ENCODE data around the gene XG.

GRCh38 chrX:2840961-2841360 lies 89.1 kb downstream of the XG start:
- TF ChIP-seq CTCF (conservative IDR thresholded peaks at IDR 0.05; ENCODE audit: low read depth, low read length), result no peak
- no peak for TF ChIP-seq RFX5 (IDR thresholded peaks at IDR 0.05; ENCODE audit: low read depth, low read length)
- no peak for TF ChIP-seq CHD1 (IDR thresholded peaks at IDR 0.05; ENCODE audit: low read depth, low read length)
- no peak for TF ChIP-seq USF2 (IDR thresholded peaks at IDR 0.05; ENCODE audit: low read depth, low read length)
- TF ChIP-seq MXI1 (IDR thresholded peaks at IDR 0.05; ENCODE audit: borderline replicate concordance, low read depth, low read length), result no peak
- TF ChIP-seq POLR2A (IDR thresholded peaks at IDR 0.05; ENCODE audit: low read depth, low read length), result no peak
- no peak for TF ChIP-seq RCOR1 (IDR thresholded peaks at IDR 0.05; ENCODE audit: insufficient replicate concordance, low read length)
- TF ChIP-seq BHLHE40 (IDR thresholded peaks at IDR 0.05; ENCODE audit: low read depth, low read length), result no peak
- TF ChIP-seq MAFK (IDR thresholded peaks at IDR 0.05; ENCODE audit: low read depth, low read length), result no peak

All from IMR-90 (cell line).